Neutrophil (primary cell): ENCODE results near the gene WSCD1.

ENCODE experiments used
- H3K27ac ChIP-seq: fragments of 200-600 bp; sonication (generic); 2 replicates; pipeline ENCODE4 v1.5.1; 2016; ENCODE audit warnings: mild to moderate bottlenecking, moderate library complexity
- H3K27me3 ChIP-seq: fragments of 200-600 bp; sonication (generic); 2 replicates; pipeline ENCODE4 v1.6.0; 2016; ENCODE audit warnings: mild to moderate bottlenecking
- H3K36me3 ChIP-seq: fragments of 200-600 bp; sonication (generic); 2 replicates; pipeline ENCODE4 v1.5.1; 2017
- H3K4me1 ChIP-seq, 2 experiments: fragments of 200-600 bp in 1 of 2; sonication (generic) in 1 of 2; 1 replicate in 1 of 2; 2 replicates in 1 of 2; pipeline versions ENCODE4 v1.5.1 to v1.6.1; 2013 to 2016; ENCODE audit warnings: low read depth in 1 of 2, low read length in 1 of 2, mild to moderate bottlenecking in 1 of 2, moderate library complexity in 1 of 2; ENCODE audit not compliant: control insufficient read depth in 1 of 2, insufficient read depth in 1 of 2
- H3K4me3 ChIP-seq, 2 experiments: fragments of 200-600 bp in 1 of 2; sonication (generic) in 1 of 2; 1 replicate in 1 of 2; 2 replicates in 1 of 2; pipeline ENCODE4 v1.5.1; 2013 to 2016; ENCODE audit warnings: low read depth in 1 of 2, low read length in 1 of 2, mild to moderate bottlenecking in 1 of 2, moderate library complexity in 1 of 2
- H3K9me3 ChIP-seq: fragments of 200-600 bp; sonication (generic); 2 replicates; pipeline ENCODE4 v1.5.1; 2016
- TF ChIP-seq, protein P1 (sequence below): fragments of 200-600 bp; sonication (generic); IDR thresholded peaks from 2 replicates; pipeline ENCODE4 v1.5.1; 2016; ENCODE audit warnings: antibody characterized with exemption

The WSCD1 gene

DNA sequence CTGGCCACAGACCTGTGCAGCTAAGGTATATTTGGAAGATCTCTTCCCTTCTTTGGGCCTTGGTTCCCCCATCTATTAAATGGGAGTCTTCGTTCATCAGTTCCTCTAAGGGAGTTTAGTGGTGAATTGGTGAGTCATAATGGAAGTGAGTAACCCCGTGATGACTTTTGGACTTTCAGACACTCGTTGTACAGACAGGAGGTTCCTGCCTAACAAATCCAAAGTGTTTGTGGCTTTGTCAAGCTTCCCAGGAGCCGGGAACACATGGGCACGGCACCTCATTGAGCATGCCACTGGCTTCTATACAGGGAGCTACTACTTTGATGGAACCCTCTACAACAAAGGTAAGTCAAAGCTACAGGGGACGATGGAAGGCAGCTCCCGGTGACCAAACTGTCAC lies 40.4 kb downstream of the WSCD1 start:
- TF ChIP-seq, protein P1, sequence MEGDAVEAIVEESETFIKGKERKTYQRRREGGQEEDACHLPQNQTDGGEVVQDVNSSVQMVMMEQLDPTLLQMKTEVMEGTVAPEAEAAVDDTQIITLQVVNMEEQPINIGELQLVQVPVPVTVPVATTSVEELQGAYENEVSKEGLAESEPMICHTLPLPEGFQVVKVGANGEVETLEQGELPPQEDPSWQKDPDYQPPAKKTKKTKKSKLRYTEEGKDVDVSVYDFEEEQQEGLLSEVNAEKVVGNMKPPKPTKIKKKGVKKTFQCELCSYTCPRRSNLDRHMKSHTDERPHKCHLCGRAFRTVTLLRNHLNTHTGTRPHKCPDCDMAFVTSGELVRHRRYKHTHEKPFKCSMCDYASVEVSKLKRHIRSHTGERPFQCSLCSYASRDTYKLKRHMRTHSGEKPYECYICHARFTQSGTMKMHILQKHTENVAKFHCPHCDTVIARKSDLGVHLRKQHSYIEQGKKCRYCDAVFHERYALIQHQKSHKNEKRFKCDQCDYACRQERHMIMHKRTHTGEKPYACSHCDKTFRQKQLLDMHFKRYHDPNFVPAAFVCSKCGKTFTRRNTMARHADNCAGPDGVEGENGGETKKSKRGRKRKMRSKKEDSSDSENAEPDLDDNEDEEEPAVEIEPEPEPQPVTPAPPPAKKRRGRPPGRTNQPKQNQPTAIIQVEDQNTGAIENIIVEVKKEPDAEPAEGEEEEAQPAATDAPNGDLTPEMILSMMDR: no peak
- H3K4me1 ChIP-seq: no peaks in the 10 kb centered on the region
- H3K9me3 ChIP-seq: no peaks in the 10 kb centered on the region
- no peaks in the 10 kb centered on the region for H3K36me3 ChIP-seq
- H3K4me3 ChIP-seq: no peak overlapping the region
- H3K27ac ChIP-seq: no peak overlapping the region
- no peaks in the 10 kb centered on the region for H3K27me3 ChIP-seq

DNA sequence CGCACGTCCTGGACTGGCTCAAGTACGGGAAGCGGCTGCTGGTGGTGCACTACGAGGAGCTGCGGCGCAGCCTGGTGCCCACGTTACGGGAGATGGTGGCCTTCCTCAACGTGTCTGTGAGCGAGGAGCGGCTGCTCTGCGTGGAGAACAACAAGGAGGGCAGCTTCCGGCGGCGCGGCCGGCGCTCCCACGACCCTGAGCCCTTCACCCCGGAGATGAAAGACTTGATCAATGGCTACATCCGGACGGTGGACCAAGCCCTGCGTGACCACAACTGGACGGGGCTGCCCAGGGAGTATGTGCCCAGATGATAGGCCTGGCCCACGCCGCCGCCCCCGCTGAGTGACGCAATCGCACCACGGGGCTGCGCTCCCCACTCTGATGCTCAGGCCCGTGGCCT lies 50.2 kb downstream of the WSCD1 start:
- no peaks in the 10 kb centered on the region for H3K36me3 ChIP-seq
- H3K9me3 ChIP-seq: no peaks in the 10 kb centered on the region
- TF ChIP-seq, protein P1: no peak
- H3K4me1 ChIP-seq: no peaks in the 10 kb centered on the region
- H3K27me3 ChIP-seq: no peaks in the 10 kb centered on the region
- H3K27ac ChIP-seq: no peak overlapping the region
- H3K4me3 ChIP-seq: no peak overlapping the region

DNA sequence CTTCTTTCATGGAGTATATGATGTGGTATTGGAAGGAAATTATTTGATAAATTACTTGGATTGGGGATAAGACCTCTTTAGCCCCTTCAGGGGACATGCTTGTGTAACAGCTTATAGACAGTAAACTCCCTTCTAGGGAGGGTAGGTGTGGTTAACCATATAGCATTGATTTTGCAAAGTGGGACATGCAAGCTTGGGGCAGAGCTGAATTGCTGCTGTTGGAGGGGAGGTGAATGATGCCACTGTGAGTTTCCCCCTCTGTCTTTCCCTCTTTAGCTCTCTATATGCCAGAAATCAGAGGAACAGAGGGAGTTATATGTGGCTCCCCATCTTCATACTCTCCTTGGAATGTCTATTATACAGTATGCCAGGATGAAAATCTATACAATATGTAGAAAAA lies 54.7 kb downstream of the WSCD1 start:
- Histone ChIP-seq H3K4me3 (no peak overlapping the region), H3K4me1 (no peaks in the 10 kb centered on the region), H3K27ac (no peak overlapping the region), H3K36me3 (no peaks in the 10 kb centered on the region), H3K9me3 (no peaks in the 10 kb centered on the region), H3K27me3 (no peaks in the 10 kb centered on the region)
- TF ChIP-seq, protein P1: no peak

DNA sequence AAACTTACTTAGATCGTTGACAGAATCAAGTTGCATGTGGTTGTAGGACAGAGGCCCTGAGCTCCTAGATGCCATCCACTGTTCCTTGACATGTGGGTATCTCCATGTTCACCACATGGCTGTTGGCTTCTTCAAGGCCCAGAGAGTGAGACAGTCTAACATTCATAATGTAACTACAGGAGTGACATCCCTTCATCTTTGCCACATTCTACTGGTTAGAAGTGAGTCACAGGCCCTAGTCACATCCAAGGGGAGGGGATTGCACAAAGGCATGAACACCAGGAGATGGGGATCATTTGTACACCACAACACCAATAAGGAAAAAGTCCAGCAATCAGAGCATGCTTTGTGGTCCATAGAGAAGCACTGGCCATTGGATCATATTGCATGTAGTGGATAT lies 56.6 kb downstream of the WSCD1 start:
- no peak overlapping the region for H3K4me3 ChIP-seq
- TF ChIP-seq, protein P1: no peak
- H3K27ac ChIP-seq: no peak overlapping the region
- no peaks in the 10 kb centered on the region for H3K9me3 ChIP-seq
- no peaks in the 10 kb centered on the region for H3K4me1 ChIP-seq
- no peaks in the 10 kb centered on the region for H3K36me3 ChIP-seq
- no peaks in the 10 kb centered on the region for H3K27me3 ChIP-seq

DNA sequence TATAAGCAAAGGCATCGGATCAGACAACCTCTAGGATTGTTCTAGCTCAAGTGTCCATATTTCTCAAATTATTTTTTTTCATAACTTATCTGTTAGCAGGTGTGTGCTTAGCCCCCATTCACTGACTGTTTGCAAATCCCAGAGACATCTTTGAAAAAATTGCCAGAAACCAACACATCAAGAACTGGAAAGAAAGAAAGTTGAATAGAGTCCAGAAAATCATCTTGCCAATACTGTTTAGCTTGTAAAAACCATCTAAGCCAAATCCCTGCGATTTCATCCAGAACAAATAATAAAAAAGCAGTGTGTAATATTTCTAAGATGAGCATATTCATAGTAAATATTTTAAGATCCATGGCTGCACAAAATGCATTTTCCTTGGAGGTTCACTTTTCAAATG lies 64.5 kb downstream of the WSCD1 start:
- Histone ChIP-seq H3K27me3 (peaks cover 4% of the 10 kb centered on the region), H3K4me3 (no peak overlapping the region), H3K27ac (no peak overlapping the region), H3K4me1 (no peaks in the 10 kb centered on the region), H3K9me3 (no peaks in the 10 kb centered on the region), H3K36me3 (no peaks in the 10 kb centered on the region)
- TF ChIP-seq, protein P1: no peak

DNA sequence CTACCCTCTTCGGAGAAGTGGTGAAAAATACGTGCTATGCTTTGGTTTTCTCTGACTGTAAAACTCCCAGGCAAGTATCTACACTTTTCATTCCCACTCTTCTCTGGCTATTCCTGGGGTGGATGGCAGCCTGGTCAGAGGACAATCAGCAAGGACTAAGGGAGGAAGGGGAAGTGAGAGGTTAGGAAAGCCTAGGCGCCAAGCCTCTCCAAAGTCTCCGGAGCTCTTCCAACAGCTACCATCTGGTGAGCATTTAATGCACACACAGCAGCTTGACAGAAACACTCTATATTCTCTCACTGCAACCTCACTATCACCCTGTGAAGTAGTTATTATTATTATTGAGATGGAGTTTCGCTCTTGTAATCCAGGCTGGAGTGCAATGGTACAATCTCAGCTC lies 65.1 kb downstream of the WSCD1 start:
- no peaks in the 10 kb centered on the region for H3K36me3 ChIP-seq
- TF ChIP-seq, protein P1: no peak

More for the DNA sequence above, 65.1 kb downstream of the WSCD1 start:
- Histone ChIP-seq H3K4me1 (no peaks in the 10 kb centered on the region), H3K27ac (no peak overlapping the region), H3K4me3 (no peak overlapping the region), H3K9me3 (no peaks in the 10 kb centered on the region), H3K27me3 (peaks cover 4% of the 10 kb centered on the region)
